GDM1 (cell line): Measurements from ENCODE around the gene CIC.

Experiments used
- DNase-seq: peaks from one replicate; lab custom pipeline; 2025; lab: John Stamatoyannopoulos, UW

The CIC gene

DNA sequence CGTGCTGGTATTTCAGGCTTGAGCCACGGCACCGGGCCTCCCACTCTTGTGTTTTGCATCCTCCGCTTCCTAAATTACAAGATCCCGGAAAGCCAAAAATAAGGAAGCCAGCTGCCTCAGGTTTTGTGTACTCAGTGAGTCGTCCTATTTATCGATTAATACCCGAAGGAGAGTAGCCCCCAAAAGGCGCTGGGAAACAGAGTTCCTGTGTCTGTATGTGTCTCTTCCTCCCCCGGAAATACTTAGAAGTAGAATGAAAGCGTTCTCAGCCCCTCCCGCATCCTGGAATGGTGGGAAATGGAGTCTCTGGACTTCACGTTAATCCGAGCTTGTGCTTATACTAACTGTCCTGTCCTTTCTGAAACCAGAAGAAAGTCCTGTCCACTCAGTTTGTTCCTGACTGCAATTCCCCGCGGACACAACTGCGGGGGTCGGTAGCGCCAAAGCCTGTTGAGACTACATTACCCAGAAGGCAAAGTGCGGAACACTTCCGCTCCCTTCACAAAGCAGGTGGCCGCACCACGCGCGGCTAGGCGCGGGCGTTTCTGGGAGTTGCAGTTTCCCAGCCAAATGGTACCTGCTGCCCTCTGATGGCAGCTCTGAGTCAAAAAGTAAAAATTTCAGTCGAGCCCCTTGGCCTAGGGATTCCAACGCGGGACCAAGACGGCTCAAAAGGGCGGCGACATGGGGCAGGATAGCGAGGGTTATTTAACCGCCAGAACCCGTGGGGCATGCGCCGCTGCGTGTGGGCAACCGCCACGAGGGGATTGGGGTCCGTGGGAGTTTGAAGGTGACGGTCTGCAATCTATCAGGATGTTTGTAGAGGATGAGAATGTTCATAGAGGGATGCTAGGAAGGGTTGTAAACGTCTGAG lies 24.5 kb upstream of the CIC start:
- DNase-seq = peak; percentile 85

GRCh38 chr19:42245231-42245630 lies 23.8 kb upstream of the CIC start:
- DNase-seq = no peak

DNA sequence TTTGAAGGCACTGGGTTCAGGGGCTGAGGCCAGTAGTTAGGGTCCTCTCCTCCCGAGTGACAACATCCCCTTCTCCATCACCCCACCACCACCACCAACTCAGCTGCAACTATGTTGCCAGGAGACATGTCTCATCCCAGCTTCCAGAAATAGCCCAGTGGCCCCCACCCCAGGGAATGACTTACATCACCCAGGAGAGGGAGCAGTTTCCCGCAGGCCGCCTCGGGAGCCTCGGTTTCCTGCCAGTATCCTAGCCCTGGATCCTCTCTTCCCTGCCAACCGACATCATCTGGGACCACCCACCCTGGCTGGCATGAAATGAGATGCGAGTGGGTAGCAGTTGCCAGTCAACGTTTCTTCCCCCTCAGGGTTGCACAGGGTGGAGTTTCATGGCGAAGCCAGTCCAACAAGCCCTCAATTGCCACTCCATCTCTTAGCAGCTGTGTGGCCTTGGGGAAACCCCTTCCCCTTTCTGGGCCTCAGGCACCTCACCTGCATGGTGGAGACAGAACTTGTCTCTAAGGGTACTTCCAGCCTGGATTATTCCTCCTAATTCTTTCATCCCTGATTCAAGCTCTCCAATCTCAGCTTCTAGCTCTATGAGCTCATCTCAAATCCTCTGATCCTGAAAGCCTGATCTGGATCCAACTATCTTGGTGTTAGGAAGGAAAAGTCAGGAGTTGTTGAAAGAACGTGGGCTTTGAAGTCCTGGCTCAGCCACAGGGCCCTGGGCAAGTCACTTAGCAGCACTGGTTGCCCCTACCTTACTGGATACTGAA lies 22.7 kb upstream of the CIC start:
- DNase-seq = no peak

- no peak for DNase-seq
Measured at GRCh38 chr19:42246922-42247639, 22.0 kb upstream of the CIC start.

- DNase-seq = no peak
Measured at GRCh38 chr19:42247640-42248199, 21.3 kb upstream of the CIC start.

DNA sequence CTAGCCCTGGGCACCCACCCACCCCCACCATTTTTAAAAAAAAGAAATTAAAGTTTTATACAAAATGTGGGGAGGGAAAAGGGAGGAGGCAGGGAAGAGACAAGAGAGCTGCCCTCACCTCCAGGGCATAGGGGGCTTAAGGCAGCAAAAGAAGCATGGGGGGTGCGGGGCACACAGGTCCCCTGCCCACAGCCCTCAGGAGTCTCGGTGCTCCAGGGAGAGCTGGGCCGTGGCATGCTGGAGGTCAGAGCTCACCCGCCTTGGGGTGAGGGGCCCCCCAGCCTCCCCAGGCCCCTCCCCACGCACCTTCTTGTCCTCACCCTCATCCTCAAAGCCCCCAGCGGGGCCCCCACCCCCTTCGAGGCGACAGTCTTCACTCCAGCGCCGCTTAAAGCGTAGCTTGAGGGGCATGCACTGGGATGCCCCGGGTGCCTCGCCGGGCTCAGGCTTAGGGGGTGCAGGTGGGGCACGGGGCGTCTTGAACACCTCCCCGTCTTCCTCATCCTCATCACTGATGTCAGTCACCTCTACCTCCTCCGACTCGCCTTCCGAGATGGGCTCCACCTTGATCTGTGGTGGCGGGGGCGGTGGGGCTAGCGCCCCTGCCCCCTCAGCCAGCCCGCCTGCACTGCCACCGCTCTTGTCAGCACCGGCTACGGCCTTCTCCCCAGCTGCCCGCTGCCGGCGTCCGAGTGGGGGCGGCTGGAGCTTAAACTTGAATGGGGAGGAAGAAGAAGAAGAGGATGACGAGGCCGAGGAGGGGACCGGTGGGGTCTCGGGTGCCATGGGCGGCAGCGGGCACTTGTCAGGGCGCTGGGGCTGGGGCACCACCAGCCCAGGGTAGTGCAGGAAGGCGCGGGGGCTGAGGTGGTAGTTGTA lies 20.5 kb upstream of the CIC start:
- no peak for DNase-seq

DNA sequence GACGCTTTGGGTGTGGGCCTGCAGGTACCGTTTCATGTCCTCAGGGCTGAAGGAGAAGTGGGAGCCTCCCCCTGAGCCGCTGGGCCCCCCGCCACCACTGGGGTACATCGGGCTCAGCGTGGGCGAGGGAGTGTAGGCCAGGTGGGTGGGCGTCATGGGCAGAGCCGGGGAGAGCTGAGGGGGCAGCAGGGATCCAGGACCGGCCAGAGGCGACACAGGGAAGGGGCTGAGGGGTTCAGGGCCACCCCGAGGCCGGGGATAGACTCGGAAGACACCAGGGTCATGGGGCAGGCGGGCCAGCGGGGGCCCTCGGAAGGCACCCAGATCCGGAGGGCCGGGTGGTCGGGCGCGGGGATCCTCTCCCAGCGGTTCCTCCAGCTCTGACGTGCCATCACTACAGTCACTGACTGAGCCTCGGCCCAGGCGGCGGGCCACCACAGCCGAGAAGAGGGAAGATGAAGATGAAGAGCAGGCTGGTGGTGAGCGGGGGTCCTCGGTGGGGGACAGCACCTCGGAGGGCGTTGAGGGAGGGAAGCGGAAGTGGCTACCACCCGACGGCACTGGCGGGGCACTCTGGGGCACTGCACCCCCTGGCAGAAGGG lies 19.8 kb upstream of the CIC start:
- no peak for DNase-seq

GRCh38 chr19:42249769-42250168 lies 19.3 kb upstream of the CIC start:
- DNase-seq = no peak

DNA sequence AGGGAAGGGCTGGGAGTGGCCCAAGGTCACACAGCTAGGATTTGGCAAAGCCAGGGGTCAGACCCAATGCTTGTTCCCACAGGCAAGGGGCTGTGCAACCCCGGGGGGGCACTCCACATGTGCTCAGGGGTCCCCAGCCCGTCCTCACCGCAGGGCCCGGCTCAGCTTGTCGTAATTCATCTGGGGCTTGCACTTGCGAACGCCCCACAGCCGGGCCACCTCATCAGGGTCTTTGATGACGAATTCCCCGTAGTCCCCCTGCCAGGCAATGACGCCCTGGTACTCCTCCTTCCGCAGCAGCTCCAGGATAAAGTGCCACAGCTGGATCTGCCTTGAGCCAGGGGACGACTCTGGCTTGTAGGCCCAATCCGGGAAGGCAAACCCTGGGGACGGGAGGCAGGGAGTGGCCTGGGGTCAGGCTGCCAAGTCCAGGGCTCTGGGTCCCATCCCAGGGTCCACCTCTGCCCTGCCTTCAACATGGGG lies 18.8 kb upstream of the CIC start:
- no peak for DNase-seq

GRCh38 chr19:42250666-42251531 lies 18.2 kb upstream of the CIC start:
- DNase-seq = no peak

DNA sequence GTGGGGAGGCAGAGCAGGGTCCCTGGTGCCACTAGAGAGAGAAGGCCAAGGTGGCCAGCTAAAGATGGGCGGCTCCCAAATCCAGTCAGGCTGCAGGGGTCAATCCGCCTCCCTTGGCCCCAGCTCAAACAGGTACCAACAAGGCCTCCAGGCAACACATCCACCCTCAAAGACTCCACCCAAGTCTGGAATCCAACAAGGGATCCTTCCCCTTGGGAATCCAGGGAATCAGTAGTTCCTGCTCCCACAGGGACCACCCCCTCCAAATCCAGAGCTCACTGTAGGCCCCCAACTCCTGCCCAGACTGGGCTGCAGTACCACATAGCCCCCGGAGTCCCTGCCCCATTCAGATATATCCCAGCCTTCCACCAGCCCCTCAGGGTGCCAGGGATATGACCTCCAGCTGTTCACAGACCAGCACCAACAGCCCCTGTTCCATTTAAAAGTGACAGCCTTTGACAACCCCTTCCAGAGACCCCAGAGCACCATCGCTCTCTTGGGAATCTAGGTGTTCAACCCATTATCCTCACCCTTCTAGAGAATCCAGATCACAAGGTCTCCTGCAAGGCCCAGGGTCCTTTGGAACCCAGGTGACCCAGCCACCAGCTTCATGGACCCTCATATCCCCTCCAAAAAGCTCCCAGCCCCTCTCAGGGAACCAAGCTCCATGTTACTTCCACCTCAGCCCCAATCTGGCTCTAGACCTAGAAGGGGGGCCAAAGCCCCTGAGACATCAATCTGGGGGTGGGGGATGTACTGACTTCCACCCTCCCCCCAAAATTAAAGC lies 17.3 kb upstream of the CIC start:
- DNase-seq = no peak

DNA sequence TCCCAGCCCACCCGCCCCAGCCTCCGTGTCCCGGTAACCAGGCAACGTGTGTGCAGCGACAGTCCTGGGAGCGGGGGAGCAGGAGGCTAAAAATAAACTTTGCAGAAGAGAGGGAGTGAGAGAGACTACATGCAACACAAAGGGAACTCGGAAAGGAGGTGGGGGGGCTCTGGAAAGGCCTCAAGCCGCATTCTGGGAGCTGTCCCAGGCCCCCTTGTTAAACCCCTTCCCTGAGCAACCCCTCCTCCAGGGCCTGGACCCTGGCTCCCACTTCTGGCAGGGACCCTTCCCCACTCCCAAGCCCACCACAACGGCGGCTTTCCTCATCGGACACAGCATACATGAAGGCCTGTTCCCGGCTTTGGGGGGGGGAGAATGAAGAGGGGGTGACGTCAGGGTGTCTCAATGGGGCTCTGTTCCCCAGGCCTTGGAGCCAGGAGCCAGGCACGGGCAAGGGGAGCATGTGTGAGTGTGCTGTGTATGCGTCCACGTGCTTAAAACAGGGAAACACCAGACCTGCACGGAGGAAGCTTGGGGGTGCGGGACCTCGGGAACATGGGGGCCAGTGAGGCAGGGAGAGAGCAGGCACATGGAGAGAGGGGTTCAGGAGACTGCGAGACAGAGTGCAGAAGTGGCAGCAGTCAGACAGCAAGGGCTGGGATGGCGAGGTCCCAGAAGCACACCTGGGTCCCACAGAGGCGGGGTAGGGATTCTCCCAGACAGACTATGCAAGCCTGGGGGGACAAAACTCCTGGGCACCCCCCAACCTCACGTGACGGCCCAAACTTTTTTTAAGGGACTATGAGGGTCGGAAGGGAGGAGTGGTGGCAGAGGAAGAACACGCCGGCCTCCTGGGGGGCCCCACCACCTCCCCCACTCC lies 16.4 kb upstream of the CIC start:
- DNase-seq = no peak

DNA sequence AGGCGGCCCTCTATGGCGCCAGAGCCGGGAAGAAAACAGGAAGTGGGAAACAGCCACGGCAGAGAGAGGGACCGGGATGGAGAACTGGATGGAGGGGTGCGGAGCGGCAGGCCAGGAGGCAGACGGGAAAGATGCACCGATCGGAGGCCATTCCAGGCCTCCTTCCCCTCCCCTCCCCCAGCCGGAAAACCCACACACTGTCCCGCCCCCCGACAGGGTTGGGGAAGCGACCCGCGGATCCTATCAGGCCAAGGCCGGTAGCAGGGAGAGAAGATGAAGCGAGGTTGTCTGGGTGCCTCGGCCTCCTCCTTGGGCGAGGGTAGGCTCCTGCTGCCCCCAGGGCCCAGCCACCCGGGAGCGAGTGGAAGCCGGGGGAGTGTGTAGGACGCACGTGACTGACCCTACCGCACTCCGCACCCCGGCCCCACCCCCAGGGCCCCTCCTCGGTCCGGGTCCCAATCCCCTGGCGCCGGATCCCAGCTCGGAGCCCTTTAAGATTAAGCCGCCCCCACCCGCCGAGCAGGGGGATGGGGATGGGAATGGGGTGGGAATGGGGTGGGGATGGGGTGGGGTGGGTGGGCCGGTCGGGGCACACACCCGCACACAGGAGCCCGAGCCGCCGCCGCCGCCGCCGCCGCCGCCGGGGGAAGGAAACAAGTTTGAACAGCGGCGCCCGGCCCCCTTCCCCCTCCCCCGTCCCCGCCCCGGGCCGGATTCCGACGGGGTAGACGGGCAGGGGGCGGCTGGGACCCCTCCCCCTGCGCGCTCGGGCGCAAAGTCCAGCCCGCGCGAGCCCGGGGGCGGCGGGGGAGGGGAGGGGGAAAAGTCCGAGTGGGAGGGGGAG lies 15.6 kb upstream of the CIC start:
- DNase-seq = peak; percentile 57

- DNase-seq = peak; percentile 71
Measured at GRCh38 chr19:42254089-42254849, 14.8 kb upstream of the CIC start.

GRCh38 chr19:42254850-42255765 lies 13.9 kb upstream of the CIC start, which contains the start of gene ERF:
ERF (minus strand) TSS chr19:42255128; CDS start chr19:42254999, 129 bp downstream.
- DNase-seq = peak; percentile 91
